Activated CD4-positive, CD25-positive, alpha-beta regulatory T cell treated with anti-CD3 and anti-CD28 coated beads, Interleukin-2, amount 50 U/mL, for 24 hours (primary cell): Measurements from ENCODE around the gene CACNA1B.
"Not testable (repeated sequence)": the region's sequence is repeated elsewhere in the genome, so short reads cannot be mapped to it uniquely, and the experiment has no call there.

ENCODE experiments used
- ATAC-seq, 2 donors: fragments of 150-1000 bp; cut with Tn5 transposase; one replicate each; pipeline ENCODE4 v1.10.0; 2021; ENCODE audit warnings: mild to moderate bottlenecking in 1 of 2, moderate library complexity in 1 of 2

Gene CACNA1B

GRCh38 chr9:137877506-137878122 is at the start of gene CACNA1B:
CACNA1B (plus strand) TSS chr9:137877782; CDS start chr9:137877934, 152 bp downstream.
- ATAC-seq = not testable (repeated sequence)

GRCh38 chr9:137827908-137828526 is 49.6 kb upstream of the CACNA1B start:
- no peak for ATAC-seq

- no peak for ATAC-seq
These were observed 48.9 kb upstream of the CACNA1B start for GRCh38 chr9:137828527-137829259.

- no peak for ATAC-seq
These were observed 48.2 kb upstream of the CACNA1B start for GRCh38 chr9:137829260-137829996.

GRCh38 chr9:137832191-137832700 is 45.3 kb upstream of the CACNA1B start:
- no peak for ATAC-seq

- no peak for ATAC-seq
These were observed 44.6 kb upstream of the CACNA1B start for GRCh38 chr9:137832830-137833590.

- no peak for ATAC-seq
These were observed 43.6 kb upstream of the CACNA1B start for GRCh38 chr9:137833721-137834613.

- no peak for ATAC-seq
These were observed 42.6 kb upstream of the CACNA1B start for GRCh38 chr9:137834846-137835546.

- no peak for ATAC-seq
These were observed 41.3 kb upstream of the CACNA1B start for GRCh38 chr9:137836151-137836830.

- ATAC-seq = no peak
These were observed 40.7 kb upstream of the CACNA1B start for GRCh38 chr9:137836831-137837241.

- no peak for ATAC-seq
These were observed 40.0 kb upstream of the CACNA1B start for GRCh38 chr9:137837345-137838278.

GRCh38 chr9:137838576-137838975 is 39.0 kb upstream of the CACNA1B start:
- ATAC-seq = no peak

- ATAC-seq = no peak
These were observed 34.2 kb upstream of the CACNA1B start for GRCh38 chr9:137843355-137843754.

GRCh38 chr9:137851516-137852267 is 25.9 kb upstream of the CACNA1B start:
- ATAC-seq = no peak

GRCh38 chr9:137853392-137853995 is 24.1 kb upstream of the CACNA1B start:
- ATAC-seq = no peak

GRCh38 chr9:137860361-137860760 is 17.2 kb upstream of the CACNA1B start:
- ATAC-seq = no peak

GRCh38 chr9:137865581-137866145 is 11.9 kb upstream of the CACNA1B start:
- ATAC-seq = no peak
